GM12878 (cell line): ENCODE measurements around the gene NDUFA12. TPM values are rescaled to one million over a fixed set of nuclear protein-coding genes. Genes with fewer than 3 reads are reported as not detected.

Source experiments
- ATAC-seq: fragments of 200-7000 bp; cut with Tn5 transposase; 3 replicates; pipeline ENCODE4 v1.9.1; 2020; ENCODE audit warnings: mild to moderate bottlenecking, moderate library complexity
- Bru-seq: library from RNA; stranded (reverse); fragments of 400-500 nt; gene quantifications from one replicate; lab custom pipeline; 2021; lab: Mats Ljungman, UMichigan
- BruChase-seq, 2 experiments: library from RNA; stranded (reverse); fragments of 400-500 nt; gene quantifications; one replicate each; lab custom pipeline; 2021; lab: Mats Ljungman, UMichigan
- BruUV-seq: library from RNA; stranded (reverse); fragments of 400-500 nt; replicated peaks from 2 replicates; lab custom pipeline; 2021; lab: Mats Ljungman, UMichigan
- CTCF ChIA-PET: fragments of 300-600 bp; sonication (Branson Sonifier 250); formaldehyde crosslinking; extraction: SDS; loops from one replicate; lab custom pipeline; 2021; ENCODE audit warnings: inconsistent platforms; lab: Yijun Ruan, JAX
- POLR2A ChIA-PET: fragments of 350-600 bp; formaldehyde crosslinking; extraction: SDS; loops from one replicate; lab custom pipeline; 2021; ENCODE audit warnings: inconsistent platforms; lab: Charles Lee
- RAD21 ChIA-PET: fragments of 300-600 bp; sonication (Branson Sonifier 250); formaldehyde crosslinking; loops from one replicate; lab custom pipeline; 2023; ENCODE audit warnings: antibody characterized with exemption; ENCODE audit not compliant: unreplicated experiment; lab: Charles Lee
- SMC1A ChIA-PET: fragments of 300-600 bp; sonication (Branson Sonifier 250); formaldehyde crosslinking; loops from one replicate; lab custom pipeline; 2023; ENCODE audit not compliant: unreplicated experiment, uncharacterized antibody; lab: Charles Lee
- DNase-seq: peaks from one replicate; pipeline ENCODE4 v3.0.0-alpha.2; 2011; ENCODE audit warnings: low read depth, low spot score
- FAIRE-seq: peaks from 3 replicates; lab custom pipeline; 2011; peaks lifted over from hg19 to GRCh38; lab: Jason Lieb, UNC
- H2AFZ ChIP-seq: 2 replicates; pipeline ENCODE4 v1.6.0; 2011; ENCODE audit warnings: low read depth, low read length, control low read depth; ENCODE audit not compliant: control insufficient read depth
- H3K27ac ChIP-seq: 2 replicates; pipeline ENCODE4 v1.5.1; 2011; ENCODE audit warnings: control low read depth; ENCODE audit not compliant: control insufficient read depth, insufficient read depth
- H3K27me3 ChIP-seq, 2 experiments: replicated peaks in 1 of 2; 2 replicates each; pipeline versions ENCODE4 v1.6.0 to v1.6.1; 2011; ENCODE audit warnings: low read length in 1 of 2; ENCODE audit not compliant: control insufficient read depth in 2 of 2, insufficient read depth in 2 of 2
- H3K36me3 ChIP-seq, 2 experiments: 2 replicates each; pipeline ENCODE4 v1.5.1; 2011; ENCODE audit warnings: low read length in 1 of 2; ENCODE audit not compliant: control insufficient read depth in 2 of 2, insufficient read depth in 2 of 2
- H3K4me1 ChIP-seq: 2 replicates; pipeline ENCODE4 v1.6.1; 2011; ENCODE audit warnings: mild to moderate bottlenecking, low read length, moderate library complexity, mixed read lengths; ENCODE audit not compliant: control insufficient read depth, insufficient read depth
- H3K4me2 ChIP-seq: 2 replicates; pipeline ENCODE4 v1.6.0; 2011; ENCODE audit warnings: control low read depth; ENCODE audit not compliant: control insufficient read depth, insufficient read depth
- H3K4me3 ChIP-seq: fragments of 200-600 bp; sonication (generic); 2 replicates; pipeline ENCODE4 v1.5.1; 2016
- H3K79me2 ChIP-seq: 2 replicates; pipeline ENCODE4 v1.6.0; 2011; ENCODE audit warnings: low read length; ENCODE audit not compliant: control insufficient read depth, insufficient read depth
- H3K9ac ChIP-seq: 2 replicates; pipeline ENCODE4 v1.8.0; 2011; ENCODE audit warnings: low read length, control low read depth, mixed read lengths; ENCODE audit not compliant: control insufficient read depth, insufficient read depth
- H3K9me3 ChIP-seq: replicated peaks from 3 replicates; pipeline ENCODE4 v1.5.1; 2011; ENCODE audit warnings: mild to moderate bottlenecking, low read length; ENCODE audit not compliant: control insufficient read depth, insufficient read depth
- H4K20me1 ChIP-seq: 2 replicates; pipeline ENCODE4 v1.6.0; 2011; ENCODE audit not compliant: control insufficient read depth, insufficient read depth
- CEBPB ChIP-seq, 2 experiments: fragments of 150-350 bp in 1 of 2; IDR thresholded peaks; 2 replicates each; pipeline ENCODE4 v1.6.1; 2012 to 2014; ENCODE audit warnings: low read depth in 2 of 2, low read length in 2 of 2, borderline replicate concordance in 1 of 2, inconsistent platforms in 1 of 2
- ETV6 ChIP-seq, 2 experiments: fragments of 450-650 bp in 1 of 2; IDR thresholded peaks in 1 of 2; conservative IDR thresholded peaks in 1 of 2; 2 replicates each; pipeline ENCODE4 v1.6.1; 2014; ENCODE audit warnings: antibody characterized with exemption in 1 of 2, borderline replicate concordance in 1 of 2, low read depth in 1 of 2, mild to moderate bottlenecking in 1 of 2, moderate library complexity in 1 of 2
- FOS ChIP-seq: IDR thresholded peaks from 3 replicates; pipeline ENCODE4 v1.6.1; 2011; ENCODE audit warnings: borderline replicate concordance; ENCODE audit not compliant: insufficient read length; ENCODE audit errors: extremely low read depth
- GATAD2B ChIP-seq: fragments of 450-650 bp; conservative IDR thresholded peaks from 2 replicates; pipeline ENCODE4 v1.6.1; 2017; ENCODE audit warnings: low read depth, mild to moderate bottlenecking, moderate library complexity
- HDAC2 ChIP-seq: fragments of 200-600 bp; sonication (generic); IDR thresholded peaks from 2 replicates; pipeline ENCODE4 v1.6.1; 2017
- MTA3 ChIP-seq: IDR thresholded peaks from 2 replicates; pipeline ENCODE4 v1.6.1; 2012; ENCODE audit warnings: low read length, inconsistent platforms, borderline replicate concordance
- MYB ChIP-seq: fragments of 150-350 bp; IDR thresholded peaks from 2 replicates; pipeline ENCODE4 v1.6.1; 2014; ENCODE audit warnings: mild to moderate bottlenecking, low read depth, low read length, borderline replicate concordance
- NR2C1 ChIP-seq: fragments of 450-650 bp; IDR thresholded peaks from 2 replicates; pipeline ENCODE4 v1.6.1; 2017; ENCODE audit warnings: antibody characterized with exemption, mild to moderate bottlenecking, moderate library complexity
- RAD51 ChIP-seq: fragments of 450-650 bp; IDR thresholded peaks from 2 replicates; pipeline ENCODE4 v1.6.1; 2016; ENCODE audit warnings: moderate library complexity, mild to moderate bottlenecking, inconsistent platforms
- RUNX3 ChIP-seq: IDR thresholded peaks from 2 replicates; pipeline ENCODE4 v1.6.1; 2012; ENCODE audit warnings: low read length, inconsistent platforms
- WGBS: methylation state at CpG from one replicate; pipeline ENCODE4 v1.1.6; 2016; ENCODE audit warnings: low lambda C conversion rate; ENCODE audit not compliant: insufficient replicate concordance, insufficient coverage; ENCODE audit errors: missing lambda C conversion rate; 5-methylcytosine and 5-hydroxymethylcytosine counted together
- in situ Hi-C: fragments of 300-500 bp; cut with MboI; formaldehyde crosslinking; loops from 9 replicates; pipeline ENCODE4 v1.14.3; 2018; ENCODE audit warnings: mixed read lengths
- intact Hi-C: fragments of 100-400 bp; cut with micrococcal nuclease; formaldehyde crosslinking; loops from one replicate; pipeline ENCODE4 v1.14.2; 2022; ENCODE audit not compliant: unreplicated experiment
- long read RNA-seq, 2 experiments: library from polyadenylated mRNA; unstranded; transcript quantifications; one replicate each; pipeline ENCODE4 v2.0.0, GENCODE V29; 2019 to 2020
- polyA minus RNA-seq, 3 experiments: library from RNA; depleted of rRNA, polyadenylated mRNA; stranded (reverse); fragments of >200 nt; gene quantifications; 2 replicates each; pipeline ENCODE4 v1.2.3, GENCODE V29; 2011
- polyA plus RNA-seq, 11 experiments: library from polyadenylated mRNA; depleted of rRNA in 4 of 11; unstranded in 6 of 11; stranded (reverse) in 5 of 11; fragments of >200 nt; fragmentation: Nextera tagmentation in 4 of 11; fragmentation: Illumina TruSeq in 1 of 11; extraction: Ambion mirVana in 4 of 11; extraction: Trizol in 1 of 11; gene quantifications; 1 replicate in 1 of 11; 2 replicates in 10 of 11; pipeline versions ENCODE4 v1.2.1 to v1.2.3, GENCODE V29; 2011 to 2016; ENCODE audit warnings: inconsistent platforms in 2 of 11, missing spikeins in 2 of 11, low read depth in 1 of 11
- total RNA-seq, 4 experiments: library from RNA; depleted of rRNA in 3 of 4; stranded (reverse); fragments of >200 nt in 3 of 4; fragmentation: Illumina TruSeq in 1 of 4; extraction: Trizol in 1 of 4; gene quantifications; 2 replicates each; pipeline versions ENCODE4 v1.2.1 to v1.2.3, GENCODE V29; 2013 to 2021
- TF ChIP-seq, protein P1 (sequence below): IDR thresholded peaks from 2 replicates; pipeline ENCODE4 v1.6.1; 2012; ENCODE audit warnings: low read length, inconsistent platforms
- TF ChIP-seq, protein P2 (sequence below): fragments of 450-650 bp; IDR thresholded peaks from 2 replicates; pipeline ENCODE4 v1.6.1; 2017; ENCODE audit warnings: borderline replicate concordance
- TF ChIP-seq, protein P3 (sequence below): IDR thresholded peaks from 2 replicates; pipeline ENCODE4 v1.6.1; 2012; ENCODE audit warnings: low read depth, low read length, improper control_type of control experiment

NDUFA12 gene
- total RNA-seq (2013; cell fraction: nucleolus; rRNA removed) = 13.5 and 16.1 TPM in 2 replicates
- total RNA-seq (2014; rRNA removed) = 157 and 162 TPM in 2 replicates
- 242 and 244 TPM in 2 replicates for total RNA-seq (2014; rRNA removed; fragmentation: Illumina TruSeq; extraction: Trizol)
- total RNA-seq (2021) = 140 and 141 TPM in 2 replicates
- 70.1 TPM for polyA plus RNA-seq (2011; ENCODE audit: low read depth)
- polyA plus RNA-seq (2011; rRNA removed) = 282 and 351 TPM in 2 replicates
- 174 and 286 TPM in 2 replicates for polyA plus RNA-seq (2011; cell fraction: cytosol; rRNA removed)
- 94.1 and 94.2 TPM in 2 replicates for polyA plus RNA-seq (2011; cell fraction: nucleus; rRNA removed)
- 177 and 220 TPM in 2 replicates for polyA plus RNA-seq (2012)
- 296 and 308 TPM in 2 replicates for polyA plus RNA-seq (2014; fragmentation: Illumina TruSeq; extraction: Trizol)
- polyA plus RNA-seq (2014; fragmentation: Nextera tagmentation; extraction: Ambion mirVana) = 1,000 to 10,000 TPM in 1 of 2 experiments, 100 to 1,000 TPM in 1; 917 to 1,021 TPM
- polyA plus RNA-seq (2014; rRNA removed) = 180 and 181 TPM in 2 replicates
- polyA plus RNA-seq (2016; fragmentation: Nextera tagmentation; extraction: Ambion mirVana) = 100 to 1,000 TPM; 432 to 453 TPM
- 81.2 and 151 TPM in 2 replicates for polyA minus RNA-seq (2011; rRNA and poly(A)+ RNA removed)
- polyA minus RNA-seq (2011; cell fraction: cytosol; rRNA and poly(A)+ RNA removed) = 53.5 and 58.1 TPM in 2 replicates
- 14.0 and 20.7 TPM in 2 replicates for polyA minus RNA-seq (2011; cell fraction: nucleus; rRNA and poly(A)+ RNA removed)
- Bru-seq, nascent RNA = percentile 83 among the genes with signal in this experiment
- BruChase-seq, experiment 1, labeled RNA remaining after a 6-hour chase = percentile 81 among the genes with signal in this experiment
- BruChase-seq, experiment 2, labeled RNA remaining after a 2-hour chase = percentile 74 among the genes with signal in this experiment
- long read RNA-seq, experiment 1, transcript NDUFA12-201 (4 exons, 635 nt) = major isoform, 105 of 113 reads
- long read RNA-seq, experiment 1, partial matches to known transcripts = 0 of 113 reads
- long read RNA-seq, experiment 1, other reads (novel, unspliced or antisense) = 6 of 113 reads
- long read RNA-seq, experiment 2, transcript NDUFA12-201 (4 exons, 635 nt) = major isoform, 300 of 312 reads
- long read RNA-seq, experiment 2, partial matches to known transcripts = 0 of 312 reads
- long read RNA-seq, experiment 2, other reads (novel, unspliced or antisense) = 7 of 312 reads

DNA sequence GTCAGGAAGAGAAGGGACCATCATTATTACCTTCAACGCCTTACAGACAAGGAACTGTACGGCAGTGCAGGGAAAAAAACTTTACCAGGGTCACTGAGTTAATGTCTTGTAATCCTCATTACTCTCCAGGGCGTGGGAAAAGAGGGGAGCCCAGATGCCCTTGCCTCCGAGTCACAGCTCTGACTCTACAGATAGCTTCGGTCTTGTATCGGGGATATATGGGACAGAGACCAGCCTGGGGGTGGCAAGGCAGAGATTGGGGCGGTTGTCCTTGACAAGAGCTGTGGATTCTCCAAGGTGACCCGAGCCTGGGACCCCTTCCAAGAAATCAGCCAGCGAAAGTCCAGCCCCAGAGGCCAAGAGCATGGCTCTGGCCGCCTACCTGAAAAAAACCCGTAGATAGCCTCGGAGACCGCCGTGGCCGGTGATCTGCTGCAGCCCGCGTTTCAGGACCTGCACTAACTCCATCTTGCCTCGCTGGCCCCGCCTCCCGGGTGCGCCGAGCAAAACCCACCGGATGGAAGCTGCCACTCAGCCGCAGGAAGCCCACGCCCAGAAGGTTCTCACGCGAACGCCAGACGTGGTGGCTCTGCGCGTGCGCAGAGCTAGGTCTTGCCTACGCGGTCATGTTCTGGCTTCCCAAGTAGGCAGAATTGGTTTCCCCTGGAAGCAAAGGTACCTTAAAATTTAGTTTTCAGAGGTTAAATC lies at the start of gene NDUFA12:
TSS of gene NDUFA12 (minus strand) at position 485 of the 708 bp plus-strand sequence. CDS start at position 468, 17 bp downstream.
- RAD21 ChIA-PET = interaction anchor here (0.7 to 1.4 kb wide), 4 partner anchors 34 to 214 kb away, joined by 3 to 5 read pairs (median 3); partner anchors contain the start of genes FGD6, NR2C1 and VEZT
- no TSS peak for BruUV-seq
- peaks cover 38% of the 10 kb centered on the region for H3K79me2 ChIP-seq
- TF ChIP-seq MYB (0 out of 2 replicates have a peak, but pooled peaks have one; percentile 13), FOS (no peak), ETV6 (conservative IDR thresholded peaks at IDR 0.05 in 1 of 2, IDR thresholded peaks at IDR 0.05 in 1 of 2; ENCODE audit: borderline replicate concordance in 1 of 2, low read depth in 1 of 2) (no peak), CEBPB (IDR thresholded peaks at IDR 0.05; ENCODE audit: borderline replicate concordance in 1 of 2, low read depth in 2 of 2, low read length in 2 of 2) (no peak), RAD51 (no peak), RUNX3 (peak; percentile 71), HDAC2 (no peak), MTA3 (no peak), NR2C1 (0 out of 2 replicates have a peak, but pooled peaks have one; percentile 19), GATAD2B (no peak)
- TF ChIP-seq, protein P1, sequence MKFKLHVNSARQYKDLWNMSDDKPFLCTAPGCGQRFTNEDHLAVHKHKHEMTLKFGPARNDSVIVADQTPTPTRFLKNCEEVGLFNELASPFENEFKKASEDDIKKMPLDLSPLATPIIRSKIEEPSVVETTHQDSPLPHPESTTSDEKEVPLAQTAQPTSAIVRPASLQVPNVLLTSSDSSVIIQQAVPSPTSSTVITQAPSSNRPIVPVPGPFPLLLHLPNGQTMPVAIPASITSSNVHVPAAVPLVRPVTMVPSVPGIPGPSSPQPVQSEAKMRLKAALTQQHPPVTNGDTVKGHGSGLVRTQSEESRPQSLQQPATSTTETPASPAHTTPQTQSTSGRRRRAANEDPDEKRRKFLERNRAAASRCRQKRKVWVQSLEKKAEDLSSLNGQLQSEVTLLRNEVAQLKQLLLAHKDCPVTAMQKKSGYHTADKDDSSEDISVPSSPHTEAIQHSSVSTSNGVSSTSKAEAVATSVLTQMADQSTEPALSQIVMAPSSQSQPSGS = no peak
- TF ChIP-seq, protein P2, sequence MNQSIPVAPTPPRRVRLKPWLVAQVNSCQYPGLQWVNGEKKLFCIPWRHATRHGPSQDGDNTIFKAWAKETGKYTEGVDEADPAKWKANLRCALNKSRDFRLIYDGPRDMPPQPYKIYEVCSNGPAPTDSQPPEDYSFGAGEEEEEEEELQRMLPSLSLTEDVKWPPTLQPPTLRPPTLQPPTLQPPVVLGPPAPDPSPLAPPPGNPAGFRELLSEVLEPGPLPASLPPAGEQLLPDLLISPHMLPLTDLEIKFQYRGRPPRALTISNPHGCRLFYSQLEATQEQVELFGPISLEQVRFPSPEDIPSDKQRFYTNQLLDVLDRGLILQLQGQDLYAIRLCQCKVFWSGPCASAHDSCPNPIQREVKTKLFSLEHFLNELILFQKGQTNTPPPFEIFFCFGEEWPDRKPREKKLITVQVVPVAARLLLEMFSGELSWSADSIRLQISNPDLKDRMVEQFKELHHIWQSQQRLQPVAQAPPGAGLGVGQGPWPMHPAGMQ = no peak
- TF ChIP-seq, protein P3, sequence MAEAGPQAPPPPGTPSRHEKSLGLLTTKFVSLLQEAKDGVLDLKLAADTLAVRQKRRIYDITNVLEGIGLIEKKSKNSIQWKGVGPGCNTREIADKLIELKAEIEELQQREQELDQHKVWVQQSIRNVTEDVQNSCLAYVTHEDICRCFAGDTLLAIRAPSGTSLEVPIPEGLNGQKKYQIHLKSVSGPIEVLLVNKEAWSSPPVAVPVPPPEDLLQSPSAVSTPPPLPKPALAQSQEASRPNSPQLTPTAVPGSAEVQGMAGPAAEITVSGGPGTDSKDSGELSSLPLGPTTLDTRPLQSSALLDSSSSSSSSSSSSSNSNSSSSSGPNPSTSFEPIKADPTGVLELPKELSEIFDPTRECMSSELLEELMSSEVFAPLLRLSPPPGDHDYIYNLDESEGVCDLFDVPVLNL = no peak

More for the DNA sequence above, at the start of gene NDUFA12:
- Histone ChIP-seq H3K4me2 (peak within 1 kb of the TSS; percentile 67), H2AFZ (peak within 1 kb of the TSS; percentile 88), H4K20me1 (no peaks in the 10 kb centered on the region), H3K9me3 (no peaks in the 10 kb centered on the region; the same call in 2 of the 3 replicates), H3K27me3 (no peaks in the 10 kb centered on the region), H3K4me1 (no peaks in the 10 kb centered on the region), H3K27ac (peak within 1 kb of the TSS; percentile 63), H3K9ac (peak within 1 kb of the TSS; percentile 80), H3K36me3 (0 out of 4 replicates have a peak, but pooled peaks cover 0 to 3% of the 10 kb centered on the region in 2 experiments), H3K4me3 (peak within 1 kb of the TSS; percentile 85)
- peak; percentile 99 for ATAC-seq
- intact Hi-C loops = loop anchor here (5.0 to 10.0 kb wide), 2 partner anchors 171 to 1329 kb away; partner anchors contain the start of gene CRADD
- POLR2A ChIA-PET = interaction anchor here (0.5 to 1.3 kb wide), 10 partner anchors 11 to 565 kb away, joined by 3 to 6 read pairs (median 3); partner anchors contain the start of gene NR2C1
- peak; percentile 92 for FAIRE-seq
- peak; percentile 91 for DNase-seq
- in situ Hi-C loops = no loop called here
- SMC1A ChIA-PET = interaction anchor here (0.5 to 1.8 kb wide), 8 partner anchors 13 to 381 kb away, joined by 3 to 13 read pairs (median 4); no protein-coding TSS in a partner anchor
- WGBS = 1% methylated on average over 34 of the region's 34 CpGs
- CTCF ChIA-PET = interaction anchor here (0.7 to 1.2 kb wide), 5 partner anchors 9 to 128 kb away, joined by 3 to 5 read pairs (median 3); no protein-coding TSS in a partner anchor
